NOMO-1 treated with dmso at 0.1 percent for 144 hours (cell line): Measurements from ENCODE around the gene CYB5B.

Source experiments
- DNase-seq: peaks from one replicate; lab custom pipeline; 2025; ENCODE audit not compliant: unreplicated experiment; lab: John Stamatoyannopoulos, UW

Gene CYB5B

DNA sequence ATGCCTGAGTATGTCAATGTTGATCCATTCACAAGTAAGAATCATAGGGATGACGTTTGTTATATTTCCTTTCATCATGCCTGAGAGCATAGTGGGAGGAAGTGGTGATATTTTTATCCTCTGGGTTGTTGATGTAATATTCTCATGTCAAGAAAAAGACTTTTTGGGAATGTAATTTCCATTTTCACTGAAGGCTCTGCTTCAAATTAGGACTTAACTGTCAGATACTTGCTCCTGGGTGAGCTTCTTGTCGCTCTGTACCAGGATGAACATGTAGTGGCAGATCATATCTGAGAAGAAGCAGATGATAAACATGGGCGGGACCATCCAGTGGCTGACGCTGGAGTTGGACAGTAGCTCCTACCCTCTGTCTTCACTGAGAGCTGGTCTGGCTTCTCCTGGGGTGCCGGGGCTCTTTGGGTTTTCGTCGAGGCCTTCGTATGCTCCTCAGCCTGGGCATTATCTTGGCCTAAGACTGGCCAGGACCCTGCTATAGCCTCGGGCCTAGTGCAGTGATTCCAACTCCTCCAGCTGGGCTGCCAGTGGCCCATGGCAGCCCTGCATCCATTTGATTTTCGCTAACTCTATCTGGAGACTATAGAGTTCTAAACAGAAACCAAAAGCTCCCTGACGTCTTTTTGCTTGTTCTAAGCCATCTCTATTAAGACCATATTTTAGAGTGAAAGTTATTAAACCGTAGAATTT is 19.7 kb downstream of the CYB5B start:
- DNase-seq, result no peak

DNA sequence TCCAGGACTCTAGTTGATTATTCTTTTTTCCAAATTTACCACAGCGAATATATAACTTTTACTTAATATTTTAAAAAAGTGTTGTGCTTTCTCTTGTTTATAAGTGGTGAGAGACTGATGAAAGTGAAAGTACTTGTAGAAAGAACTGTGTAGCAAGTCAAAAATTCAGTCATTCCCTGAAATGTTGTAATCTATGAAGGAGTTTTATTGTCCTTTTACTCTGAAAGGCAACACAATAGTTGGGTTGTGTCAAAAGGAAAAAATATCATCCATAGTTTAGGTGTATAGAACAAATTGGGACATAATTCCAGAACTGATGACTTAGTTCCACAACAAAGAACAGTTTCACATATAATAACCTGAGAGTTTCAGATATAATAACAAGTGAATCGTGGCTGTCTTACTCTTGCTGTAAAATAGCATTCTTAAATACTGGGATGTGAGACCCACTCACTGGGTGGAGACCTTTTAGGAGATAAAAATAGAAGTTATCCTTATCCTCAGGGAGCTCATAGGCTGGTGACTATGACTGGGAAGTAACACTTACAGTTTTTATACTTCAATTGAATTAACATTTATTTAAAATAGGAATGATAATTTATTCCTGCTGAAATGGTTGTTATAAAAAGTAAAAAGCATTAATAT is 20.6 kb downstream of the CYB5B start:
- no peak for DNase-seq

DNA sequence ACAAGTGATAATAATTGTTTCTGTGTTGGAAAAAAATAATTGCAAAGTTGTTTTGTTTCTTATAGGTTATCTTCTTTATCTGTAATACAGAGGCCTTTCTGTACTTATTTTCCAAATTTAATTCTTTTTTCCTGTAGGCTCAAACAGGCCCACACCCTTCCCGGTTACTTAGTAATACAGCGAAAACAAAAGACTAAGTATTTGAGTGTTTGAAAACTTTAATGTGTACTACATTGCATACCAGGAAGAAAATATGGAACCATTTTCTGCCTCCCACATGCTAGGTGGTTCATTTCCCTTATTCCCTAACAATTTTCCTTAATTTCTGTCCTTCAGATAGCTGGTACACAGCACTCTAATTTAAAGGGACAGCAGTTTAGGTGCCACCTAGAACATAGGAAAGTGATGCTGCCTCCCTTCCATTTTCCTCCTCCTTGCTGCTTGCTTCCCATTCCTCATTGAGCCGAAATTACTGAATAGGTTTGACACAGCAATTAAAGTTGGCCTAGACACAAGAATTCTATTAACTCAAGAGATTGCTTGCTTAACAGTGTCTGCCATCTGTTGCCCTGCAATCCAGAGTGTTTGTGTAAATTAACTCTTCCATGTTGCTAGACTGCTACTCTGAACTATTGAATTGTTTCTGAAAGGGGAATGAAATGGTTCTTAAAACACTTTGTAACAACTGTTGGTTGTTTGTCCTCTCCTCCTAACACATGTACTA is 24.2 kb downstream of the CYB5B start:
- no peak for DNase-seq

DNA sequence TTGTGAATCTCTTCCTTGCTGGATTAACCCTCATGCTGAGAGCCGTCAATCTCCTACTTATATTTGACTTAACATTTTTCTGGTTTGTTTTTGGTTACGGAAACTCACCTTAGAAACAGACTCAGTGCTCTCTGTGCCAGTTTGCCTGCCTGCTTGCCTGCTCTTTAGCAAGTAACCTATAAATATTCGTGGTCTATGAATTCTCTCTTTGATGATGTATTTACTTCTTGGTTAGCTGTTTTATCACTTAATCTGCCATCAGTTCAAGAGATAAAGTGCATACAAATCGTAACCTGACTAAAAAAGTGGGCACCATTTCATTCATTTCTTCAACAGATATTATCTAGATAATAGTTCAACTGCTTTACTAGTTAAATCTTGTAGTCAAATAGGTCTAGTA is 26.7 kb downstream of the CYB5B start:
- no peak for DNase-seq

- no peak for DNase-seq
Observed at GRCh38 chr16:69453936-69454335, 29.5 kb downstream of the CYB5B start.

- DNase-seq, result no peak
Observed at GRCh38 chr16:69463876-69464275, 39.5 kb downstream of the CYB5B start.

DNA sequence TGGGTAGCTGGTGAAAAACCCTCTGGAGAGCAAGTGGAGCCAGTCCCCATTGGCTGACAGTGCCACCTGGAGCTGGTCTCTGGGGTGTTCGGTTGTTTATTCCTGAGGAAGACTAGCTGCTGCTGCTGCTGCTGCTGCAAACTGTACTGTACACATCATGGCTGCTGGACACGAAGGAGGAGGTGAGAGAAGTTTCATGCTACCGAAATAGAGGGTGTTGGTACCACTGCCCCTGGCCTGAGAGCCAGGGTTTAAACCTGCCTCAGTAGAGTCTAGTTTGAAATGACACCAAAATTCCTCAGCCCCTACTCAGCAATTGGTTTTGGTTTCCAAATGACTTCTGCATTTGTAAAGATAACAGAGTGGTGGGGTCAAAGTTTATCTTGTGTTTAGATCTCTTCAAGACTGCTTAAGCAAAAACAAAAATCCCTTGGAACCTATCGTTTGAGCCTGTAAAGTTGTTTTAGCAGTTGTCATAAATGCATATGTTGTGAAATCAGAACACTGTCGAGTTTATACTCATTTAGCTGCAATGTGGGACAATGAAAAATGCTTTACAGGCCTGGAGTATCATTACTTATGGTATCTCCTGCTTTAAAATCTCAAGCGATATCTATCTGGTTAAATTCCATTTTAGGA is 40.8 kb downstream of the CYB5B start:
- peak; percentile 14 for DNase-seq

GRCh38 chr16:69465881-69466280 is 41.5 kb downstream of the CYB5B start:
- DNase-seq, result no peak

DNA sequence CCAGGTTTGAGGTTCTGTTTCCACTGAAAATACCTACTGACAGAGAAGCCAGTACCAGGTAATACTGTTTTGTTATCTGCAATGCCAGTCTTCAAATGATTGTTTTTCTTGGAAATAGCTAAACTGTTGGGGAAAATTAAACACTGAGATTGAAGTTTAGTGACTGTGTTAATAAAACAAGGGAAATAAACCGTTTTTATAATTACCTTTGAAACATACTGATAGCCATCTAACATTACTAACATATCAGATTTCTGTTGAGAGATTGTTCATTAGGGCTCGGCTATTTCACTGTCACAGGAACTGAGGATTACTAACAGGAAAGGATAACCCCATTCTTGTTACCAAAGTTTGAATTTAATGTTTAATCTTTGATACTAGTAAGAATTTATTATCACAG is 42.1 kb downstream of the CYB5B start:
- DNase-seq, result no peak

GRCh38 chr16:69467080-69467479 is 42.7 kb downstream of the CYB5B start:
- no peak for DNase-seq

DNA sequence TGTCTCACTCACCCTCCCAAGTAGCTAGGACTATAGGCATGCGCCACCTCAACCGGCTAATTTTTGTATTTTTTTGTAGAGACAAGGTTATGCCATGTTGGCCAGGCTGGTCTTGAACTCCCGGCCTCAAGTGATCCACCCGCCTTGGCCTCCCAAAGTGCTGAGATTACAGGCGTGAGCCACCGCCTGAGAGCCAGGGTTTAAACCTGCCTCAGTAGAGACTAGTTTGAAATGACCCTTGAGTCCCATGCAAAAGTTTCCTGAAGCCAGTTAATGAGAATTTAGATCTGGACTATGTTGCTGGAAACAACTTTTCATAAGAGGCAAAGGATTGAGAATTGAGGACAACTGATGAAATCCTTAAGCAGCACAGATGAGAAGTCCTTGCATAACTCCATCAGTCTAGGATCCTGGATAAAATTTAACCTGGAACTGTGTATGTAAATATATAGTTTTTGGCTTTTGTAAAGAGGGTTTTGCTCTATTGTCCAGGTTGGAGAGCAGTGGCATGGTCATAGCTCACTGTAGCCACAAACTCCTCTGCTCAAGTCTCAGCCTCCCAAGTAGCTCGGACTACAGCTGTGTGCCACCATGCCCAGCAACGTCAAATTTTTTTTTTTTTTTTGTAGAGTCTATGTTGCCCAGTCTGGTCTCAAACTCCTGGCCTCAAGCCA is 43.2 kb downstream of the CYB5B start:
- no peak for DNase-seq

- peak; percentile 18 for DNase-seq
Observed at GRCh38 chr16:69469807-69470561, 45.6 kb downstream of the CYB5B start.

- no peak for DNase-seq
Observed at GRCh38 chr16:69471121-69471520, 46.7 kb downstream of the CYB5B start.

DNA sequence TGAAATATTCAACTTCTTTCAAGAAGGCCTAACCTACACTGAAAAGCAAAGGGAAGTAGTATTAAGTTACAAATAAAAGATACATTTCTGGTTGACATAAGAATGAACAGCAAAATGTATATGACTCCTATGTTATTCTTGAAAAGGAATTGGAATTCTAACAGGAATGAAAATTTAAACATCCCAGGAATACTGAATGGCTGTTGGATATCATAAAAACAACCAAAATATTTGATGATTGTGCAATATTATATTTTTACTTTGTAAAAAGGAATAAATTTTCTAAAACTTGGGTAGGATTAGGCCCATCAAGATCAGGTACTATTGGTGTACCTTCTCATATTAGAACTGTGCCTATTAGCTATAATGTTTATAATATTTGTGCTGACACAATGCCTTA is 50.0 kb downstream of the CYB5B start:
- no peak for DNase-seq

GRCh38 chr16:69476920-69477443 is 52.6 kb downstream of the CYB5B start:
- DNase-seq, result no peak

- DNase-seq, result no peak
Observed at GRCh38 chr16:69477546-69477945, 53.1 kb downstream of the CYB5B start.

DNA sequence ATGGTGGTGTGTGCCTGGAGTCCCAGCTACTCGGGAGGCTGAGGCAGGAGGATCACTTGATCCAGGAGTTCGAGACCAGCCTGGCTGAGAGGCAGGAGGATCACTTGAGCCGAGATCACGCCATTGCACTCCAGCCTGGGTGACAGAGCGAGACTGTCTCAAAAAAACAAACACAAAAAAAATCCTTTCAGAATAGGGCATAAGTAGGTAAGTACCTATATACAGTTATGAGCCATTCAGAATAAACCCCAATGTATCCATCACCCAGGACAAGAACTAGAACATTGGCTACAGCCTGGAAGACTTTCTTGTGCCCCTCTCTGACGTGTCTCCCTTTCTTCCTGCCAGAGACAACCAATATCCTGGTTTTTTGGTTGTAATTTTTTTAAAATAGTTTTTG is 54.3 kb downstream of the CYB5B start:
- no peak for DNase-seq

DNA sequence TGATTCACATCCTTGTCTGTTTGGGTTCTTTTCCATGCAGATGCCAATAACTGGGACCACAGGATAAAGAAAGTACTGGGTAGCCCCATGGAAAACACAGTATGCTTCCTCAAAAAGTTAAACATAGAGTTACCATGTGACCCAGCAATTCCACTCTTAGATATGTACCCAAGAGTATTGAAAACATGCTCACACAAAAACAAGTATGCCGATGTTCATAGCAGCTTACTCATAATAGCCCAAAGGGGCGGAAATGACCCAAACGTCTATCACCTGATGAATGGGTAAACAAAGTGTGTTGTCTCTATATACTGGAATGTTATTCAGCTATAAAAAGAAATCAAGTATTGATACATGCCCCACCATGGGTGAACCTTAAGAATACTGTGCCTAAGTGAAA is 55.4 kb downstream of the CYB5B start:
- no peak for DNase-seq

DNA sequence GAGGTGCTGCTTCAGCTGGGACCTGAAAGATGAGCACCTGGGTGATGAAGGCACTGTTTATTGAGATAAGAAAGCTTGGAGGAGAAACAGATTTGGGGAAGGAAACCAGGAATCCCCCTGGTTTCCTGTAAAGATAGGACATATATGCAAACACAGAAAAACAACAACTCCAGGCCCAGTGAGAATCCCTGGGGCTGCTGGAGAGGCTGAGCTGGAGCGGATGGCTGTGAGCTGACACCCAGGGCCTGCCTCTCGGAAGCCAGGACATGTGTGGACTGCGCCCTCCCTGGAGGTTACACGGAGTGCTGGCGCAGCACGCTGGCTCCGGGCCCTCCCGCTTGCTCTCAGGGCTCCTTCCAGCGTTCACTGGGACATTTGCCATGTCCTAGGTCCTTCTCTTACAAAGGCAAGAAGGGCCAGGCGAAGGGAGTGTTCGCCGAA is 57.5 kb downstream of the CYB5B start:
- no peak for DNase-seq

- DNase-seq, result no peak
Observed at GRCh38 chr16:69482410-69482991, 58.1 kb downstream of the CYB5B start.
